ENCODE data around the gene AKT3.

Gene AKT3

GRCh38 chr1:243793298-243793697 lies 56.7 kb downstream of the AKT3 start:
- H3K36me3 ChIP-seq (ENCODE audit: control insufficient read depth, low read length): no peaks in the 10 kb centered on the region
- no peak overlapping the region for H3K27ac ChIP-seq (ENCODE audit: low read depth, low read length)
- H4K20me1 ChIP-seq (ENCODE audit: control insufficient read depth, insufficient read depth, low read depth, low read length): no peaks in the 10 kb centered on the region
- H3F3A ChIP-seq (ENCODE audit: control insufficient read depth, insufficient read depth): no peaks in the 10 kb centered on the region
- no peaks in the 10 kb centered on the region for H3K4me1 ChIP-seq (ENCODE audit: control insufficient read depth, low read length)
- H3K4me2 ChIP-seq (ENCODE audit: low read length): no peak overlapping the region
- TF ChIP-seq EZH2phosphoT487 (IDR thresholded peaks at IDR 0.05; ENCODE audit: borderline replicate concordance, low read length): no peak
- TF ChIP-seq, protein P1, sequence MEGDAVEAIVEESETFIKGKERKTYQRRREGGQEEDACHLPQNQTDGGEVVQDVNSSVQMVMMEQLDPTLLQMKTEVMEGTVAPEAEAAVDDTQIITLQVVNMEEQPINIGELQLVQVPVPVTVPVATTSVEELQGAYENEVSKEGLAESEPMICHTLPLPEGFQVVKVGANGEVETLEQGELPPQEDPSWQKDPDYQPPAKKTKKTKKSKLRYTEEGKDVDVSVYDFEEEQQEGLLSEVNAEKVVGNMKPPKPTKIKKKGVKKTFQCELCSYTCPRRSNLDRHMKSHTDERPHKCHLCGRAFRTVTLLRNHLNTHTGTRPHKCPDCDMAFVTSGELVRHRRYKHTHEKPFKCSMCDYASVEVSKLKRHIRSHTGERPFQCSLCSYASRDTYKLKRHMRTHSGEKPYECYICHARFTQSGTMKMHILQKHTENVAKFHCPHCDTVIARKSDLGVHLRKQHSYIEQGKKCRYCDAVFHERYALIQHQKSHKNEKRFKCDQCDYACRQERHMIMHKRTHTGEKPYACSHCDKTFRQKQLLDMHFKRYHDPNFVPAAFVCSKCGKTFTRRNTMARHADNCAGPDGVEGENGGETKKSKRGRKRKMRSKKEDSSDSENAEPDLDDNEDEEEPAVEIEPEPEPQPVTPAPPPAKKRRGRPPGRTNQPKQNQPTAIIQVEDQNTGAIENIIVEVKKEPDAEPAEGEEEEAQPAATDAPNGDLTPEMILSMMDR (IDR thresholded peaks at IDR 0.05; ENCODE audit: low read depth, low read length, poor library complexity, severe bottlenecking): no peak
- no peaks in the 10 kb centered on the region for H3K27me3 ChIP-seq (ENCODE audit: control insufficient read depth, low read length)
- H3K9me3 ChIP-seq (ENCODE audit: control insufficient read depth, insufficient read depth, low read length): no peaks in the 10 kb centered on the region
- no peaks in the 10 kb centered on the region for H3K79me2 ChIP-seq (ENCODE audit: control insufficient read depth, low read length)
- H3K9me2 ChIP-seq (replicated peaks; ENCODE audit: control insufficient read depth, low read length): no peaks in the 10 kb centered on the region
- no peak overlapping the region for H3K4me3 ChIP-seq (ENCODE audit: low read length)

GRCh38 chr1:243792891-243793290 lies 57.2 kb downstream of the AKT3 start:
- no peaks in the 10 kb centered on the region for H3K9me2 ChIP-seq (replicated peaks; ENCODE audit: control insufficient read depth, low read length)

GRCh38 chr1:243792401-243792800 lies 57.6 kb downstream of the AKT3 start:
- Histone ChIP-seq H3K4me2 (ENCODE audit: low read length) (no peak overlapping the region), H3K27me3 (ENCODE audit: control insufficient read depth, low read length) (no peaks in the 10 kb centered on the region), H3K9me3 (ENCODE audit: control insufficient read depth, insufficient read depth, low read length) (no peaks in the 10 kb centered on the region), H3F3A (ENCODE audit: control insufficient read depth, insufficient read depth) (no peaks in the 10 kb centered on the region), H3K36me3 (ENCODE audit: control insufficient read depth, low read length) (no peaks in the 10 kb centered on the region), H3K27ac (ENCODE audit: low read depth, low read length) (no peak overlapping the region), H4K20me1 (ENCODE audit: control insufficient read depth, insufficient read depth, low read depth, low read length) (no peaks in the 10 kb centered on the region), H3K9me2 (replicated peaks; ENCODE audit: control insufficient read depth, low read length) (no peaks in the 10 kb centered on the region), H3K79me2 (ENCODE audit: control insufficient read depth, low read length) (no peaks in the 10 kb centered on the region), H3K4me1 (ENCODE audit: control insufficient read depth, low read length) (no peaks in the 10 kb centered on the region), H3K4me3 (ENCODE audit: low read length) (no peak overlapping the region)
- TF ChIP-seq EZH2phosphoT487 (IDR thresholded peaks at IDR 0.05; ENCODE audit: borderline replicate concordance, low read length): no peak
- TF ChIP-seq, protein P1 (IDR thresholded peaks at IDR 0.05; ENCODE audit: low read depth, low read length, poor library complexity, severe bottlenecking): no peak

More at GRCh38 chr1:243792891-243793290, 57.2 kb downstream of the AKT3 start:
- H3K9me3 ChIP-seq (ENCODE audit: control insufficient read depth, insufficient read depth, low read length): no peaks in the 10 kb centered on the region
- H3K4me2 ChIP-seq (ENCODE audit: low read length): no peak overlapping the region
- H3K27ac ChIP-seq (ENCODE audit: low read depth, low read length): no peak overlapping the region
- H4K20me1 ChIP-seq (ENCODE audit: control insufficient read depth, insufficient read depth, low read depth, low read length): no peaks in the 10 kb centered on the region
- no peak overlapping the region for H3K4me3 ChIP-seq (ENCODE audit: low read length)
- no peaks in the 10 kb centered on the region for H3K4me1 ChIP-seq (ENCODE audit: control insufficient read depth, low read length)
- no peaks in the 10 kb centered on the region for H3K36me3 ChIP-seq (ENCODE audit: control insufficient read depth, low read length)
- no peak for TF ChIP-seq EZH2phosphoT487 (IDR thresholded peaks at IDR 0.05; ENCODE audit: borderline replicate concordance, low read length)
- TF ChIP-seq, protein P1 (IDR thresholded peaks at IDR 0.05; ENCODE audit: low read depth, low read length, poor library complexity, severe bottlenecking): no peak
- H3K79me2 ChIP-seq (ENCODE audit: control insufficient read depth, low read length): no peaks in the 10 kb centered on the region
- no peaks in the 10 kb centered on the region for H3F3A ChIP-seq (ENCODE audit: control insufficient read depth, insufficient read depth)
- no peaks in the 10 kb centered on the region for H3K27me3 ChIP-seq (ENCODE audit: control insufficient read depth, low read length)
